NCI-H2196 treated with DMSO at 0.1 percent for 48 hours (cell line): ENCODE measurements around the gene LCA5L.
"Not testable (repeated sequence)": the region's sequence is repeated elsewhere in the genome, so short reads cannot be mapped to it uniquely, and the experiment has no call there.

Source experiments
- DNase-seq: peaks from one replicate; lab custom pipeline; 2025; ENCODE audit not compliant: unreplicated experiment; lab: John Stamatoyannopoulos, UW

LCA5L gene

DNA sequence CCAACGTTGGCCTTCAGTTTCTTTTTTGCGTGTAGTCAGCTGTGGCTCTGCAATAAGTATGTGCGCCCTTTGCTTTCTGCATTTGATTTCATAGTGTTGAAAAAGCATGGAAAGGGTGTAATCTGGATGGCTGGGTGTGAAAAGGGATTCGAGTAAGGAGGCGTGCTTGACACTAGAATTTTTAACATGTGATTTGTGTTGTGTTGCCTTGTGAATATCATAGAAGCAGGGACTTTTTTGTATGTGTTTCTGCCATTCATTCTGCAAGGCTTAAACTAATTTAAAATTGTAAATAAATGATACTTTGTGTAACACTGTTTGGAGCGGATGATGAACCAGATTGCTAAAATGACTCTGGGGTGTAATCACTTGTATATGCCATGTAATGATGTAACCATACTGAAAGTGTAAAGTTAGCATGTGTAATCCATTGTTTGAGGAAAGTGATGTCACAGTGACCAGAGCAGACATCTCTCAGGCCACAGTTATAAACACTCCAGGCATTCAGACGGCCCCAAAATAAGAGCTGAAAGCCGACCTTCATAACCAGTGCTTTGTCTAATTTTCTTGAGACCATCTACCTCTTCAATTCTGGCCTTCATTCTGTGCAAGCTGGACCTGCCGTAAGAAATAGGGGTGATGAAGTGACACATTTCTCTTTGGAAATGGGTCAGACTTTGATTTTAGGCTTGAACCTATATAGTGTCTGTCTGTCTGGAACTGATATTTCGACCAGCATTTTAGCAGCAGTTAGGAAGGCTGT lies 6.8 kb upstream of the LCA5L start:
- no peak for DNase-seq

DNA sequence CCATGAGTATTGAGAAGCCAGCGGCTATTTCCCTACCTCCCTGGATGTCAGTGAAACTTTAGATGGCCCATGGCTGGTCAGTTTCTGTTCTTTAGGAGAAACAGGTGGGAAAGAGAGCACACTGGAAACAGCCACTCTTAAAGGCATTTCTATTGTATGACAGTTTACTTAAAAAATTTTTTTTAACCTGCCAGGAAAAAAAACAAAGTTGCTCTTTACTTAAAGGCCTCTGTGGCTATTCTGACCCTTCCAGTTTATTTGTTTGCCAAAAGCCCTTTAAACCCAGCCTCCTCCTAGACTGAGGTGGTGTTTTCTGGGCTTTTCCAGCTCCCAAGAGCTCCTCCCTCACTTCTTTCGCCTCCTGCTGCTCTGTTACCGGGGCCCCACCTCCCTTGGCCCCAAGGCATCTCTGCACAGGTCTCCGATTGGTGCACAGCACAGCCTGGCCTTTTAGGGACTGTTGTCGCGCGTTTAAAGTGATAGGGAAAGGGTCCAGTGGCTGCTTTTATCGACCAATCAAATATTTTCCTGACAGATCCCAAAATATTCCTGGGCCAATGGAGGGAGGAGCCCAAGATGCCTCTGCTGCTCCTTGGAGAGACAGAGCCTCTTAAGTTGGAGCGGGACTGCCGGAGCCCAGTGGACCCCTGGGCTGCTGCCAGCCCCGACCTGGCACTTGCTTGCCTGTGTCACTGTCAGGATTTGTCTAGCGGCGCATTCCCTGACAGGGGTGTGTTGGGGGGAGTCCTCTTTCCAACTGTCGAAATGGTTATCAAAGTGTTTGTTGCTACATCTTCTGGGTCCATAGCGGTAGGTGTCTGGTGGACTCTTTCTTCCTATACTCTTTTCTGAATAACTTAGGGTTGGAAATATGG lies 6.0 kb upstream of the LCA5L start, which contains the start of gene SH3BGR:
Gene SH3BGR (plus strand): TSS at position 639 of the 875 bp plus-strand sequence. CDS start 127 bp downstream, at position 766.
- peak; percentile 46 for DNase-seq

DNA sequence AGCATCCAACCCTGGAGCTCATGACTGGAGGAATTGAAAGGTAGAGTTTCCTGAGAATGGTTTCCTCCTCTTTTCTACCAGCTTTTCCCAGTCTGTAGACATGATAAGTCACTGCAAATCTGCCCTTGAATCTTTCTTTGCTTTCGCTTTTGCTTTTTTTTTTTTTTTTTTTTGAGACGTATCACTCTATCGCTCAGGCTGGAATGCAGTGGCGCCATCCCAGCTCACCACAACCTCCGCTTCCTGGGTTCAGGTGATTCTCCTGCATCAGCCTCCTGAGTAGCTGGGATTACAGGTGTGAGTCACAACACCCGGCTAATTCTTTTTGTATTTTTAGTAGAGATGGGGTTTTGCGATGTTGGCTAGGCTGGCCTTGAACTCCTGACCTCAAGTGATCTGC lies 1.7 kb upstream of the LCA5L start:
- no peak for DNase-seq

DNA sequence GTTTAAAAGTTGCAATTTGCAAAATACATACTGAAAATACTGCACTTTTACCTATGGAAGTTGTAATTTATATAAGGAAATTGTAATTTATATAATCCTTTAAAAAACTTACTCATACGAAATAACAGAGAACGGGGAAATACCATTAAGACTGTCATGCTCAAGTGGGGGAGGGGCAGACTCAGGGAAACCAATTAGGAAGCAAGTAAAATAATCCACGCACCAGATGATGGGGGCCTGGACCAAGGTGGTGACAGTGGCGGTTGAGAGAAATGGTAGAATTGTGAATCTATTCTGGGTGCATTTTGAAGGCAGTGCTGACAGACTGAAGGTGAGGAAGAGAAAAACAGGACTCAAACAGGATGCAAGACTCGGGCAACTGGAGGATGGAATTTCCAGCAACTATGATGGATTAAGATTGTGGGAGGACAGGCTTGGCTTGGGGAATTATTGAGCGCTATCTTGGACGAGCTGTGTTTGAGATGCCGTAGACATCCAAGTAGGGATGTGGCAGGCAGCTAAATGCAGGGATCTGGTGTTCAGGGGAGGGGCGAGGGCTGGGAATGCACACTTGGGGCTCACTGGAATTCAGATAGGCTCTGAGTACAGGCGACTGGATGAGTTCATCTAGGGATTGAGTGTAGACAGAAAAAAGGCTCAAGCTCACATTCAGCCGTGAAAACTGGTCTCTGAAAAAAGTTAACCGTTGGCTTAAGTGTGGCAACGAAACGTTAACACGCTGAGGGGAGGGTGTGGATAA lies 977 bp downstream of the LCA5L start:
- no peak for DNase-seq

DNA sequence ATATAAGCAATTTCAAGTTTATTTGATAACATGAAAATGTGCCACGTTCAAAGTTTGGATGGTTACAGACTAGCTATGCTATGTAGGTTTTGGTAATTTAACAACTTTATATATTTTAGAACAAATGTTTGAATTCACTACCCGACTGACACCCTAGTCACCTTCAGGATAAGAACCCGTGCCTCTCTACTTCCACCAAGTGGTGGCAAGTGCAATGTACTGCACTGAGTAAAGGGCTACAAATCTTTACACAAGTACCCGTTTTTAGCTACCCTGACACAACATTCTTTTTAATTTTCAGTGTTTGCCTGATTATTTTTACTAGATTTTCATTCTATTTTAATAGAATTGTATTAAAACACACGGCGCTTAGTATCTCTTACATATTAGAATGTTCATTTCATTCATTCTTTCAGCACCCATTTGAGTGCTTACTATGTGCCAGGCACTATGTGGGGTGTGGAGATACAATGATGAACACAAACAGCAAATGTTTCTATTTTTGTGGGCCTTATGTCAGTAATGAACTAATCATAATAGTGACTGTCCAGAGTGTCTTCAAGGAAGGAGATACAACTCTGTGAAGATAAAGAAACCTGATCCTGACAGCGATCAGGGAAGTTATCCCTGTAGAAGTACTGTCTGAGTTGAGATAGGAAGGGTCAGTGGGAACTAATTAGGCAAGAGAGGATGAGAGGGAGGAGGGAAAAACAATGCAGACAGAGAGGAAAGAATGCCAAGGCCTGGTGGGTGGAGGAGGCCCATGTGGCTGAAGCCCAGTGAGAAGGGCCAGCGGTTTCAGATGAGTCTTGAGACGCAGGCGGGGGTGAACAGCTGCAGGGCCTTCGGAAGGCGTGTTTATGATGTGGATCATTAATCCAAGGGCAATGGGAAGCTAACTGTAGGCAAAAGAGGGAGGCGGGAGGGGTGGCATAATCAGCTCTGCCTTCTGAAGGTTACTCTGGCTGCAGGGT lies 3.8 kb downstream of the LCA5L start:
- DNase-seq, result peak; percentile 21

DNA sequence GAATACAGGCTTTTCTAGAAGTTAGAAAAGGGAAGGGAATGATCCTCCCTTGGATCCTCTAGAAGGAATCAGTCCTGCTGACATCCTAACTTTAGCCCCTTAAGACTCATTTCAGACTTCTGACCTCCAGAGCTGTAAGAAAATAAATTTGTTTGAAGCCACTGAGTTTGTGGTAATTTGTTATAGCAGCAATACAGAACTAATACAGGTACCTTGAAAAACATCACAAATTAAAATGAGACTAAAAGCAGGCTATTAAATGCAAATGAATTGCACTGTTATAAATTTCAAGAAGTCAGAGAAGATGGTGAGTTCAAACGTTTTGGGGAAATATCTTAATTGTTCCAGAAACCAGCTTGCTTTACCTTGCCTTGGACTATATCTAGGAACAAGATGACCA lies 6.3 kb downstream of the LCA5L start:
- no peak for DNase-seq

DNA sequence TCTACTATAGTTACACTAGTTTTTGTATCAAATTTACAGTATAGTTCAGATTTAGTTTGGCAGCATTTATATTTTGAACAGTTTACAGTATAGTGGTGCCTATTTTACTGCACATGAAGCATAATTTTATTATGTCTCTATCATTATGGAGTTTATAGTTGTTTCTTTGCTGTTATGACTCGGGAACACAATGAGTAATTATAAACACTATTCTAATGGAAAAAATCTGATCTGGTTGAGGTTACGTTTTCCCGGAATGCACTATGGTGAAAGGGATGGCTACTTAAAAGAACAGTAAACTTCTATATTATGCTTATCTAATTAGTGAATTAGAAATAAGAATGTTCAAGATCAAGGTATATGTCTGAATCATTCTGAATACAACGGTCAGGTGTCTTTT lies 10.6 kb downstream of the LCA5L start:
- DNase-seq, result no peak

DNA sequence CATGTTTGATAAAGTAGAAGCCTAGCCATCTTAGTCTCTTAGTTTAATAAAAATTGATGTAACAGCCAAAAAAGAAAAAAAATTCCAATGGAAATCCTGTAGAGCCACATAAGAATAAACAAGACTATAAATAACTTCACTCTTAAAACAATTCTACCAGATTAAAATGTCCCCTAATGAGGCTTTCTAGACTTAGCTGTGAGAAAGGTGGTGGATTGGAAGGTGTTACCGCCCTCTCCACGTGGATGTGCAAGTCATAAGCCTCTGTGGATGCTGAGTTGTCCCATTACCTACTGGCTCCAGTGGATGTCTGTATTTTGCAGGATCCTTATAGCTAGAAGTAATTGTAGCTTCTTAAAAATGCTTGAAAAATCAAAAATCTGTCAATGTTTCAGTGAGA lies 14.6 kb downstream of the LCA5L start:
- DNase-seq, result no peak

DNA sequence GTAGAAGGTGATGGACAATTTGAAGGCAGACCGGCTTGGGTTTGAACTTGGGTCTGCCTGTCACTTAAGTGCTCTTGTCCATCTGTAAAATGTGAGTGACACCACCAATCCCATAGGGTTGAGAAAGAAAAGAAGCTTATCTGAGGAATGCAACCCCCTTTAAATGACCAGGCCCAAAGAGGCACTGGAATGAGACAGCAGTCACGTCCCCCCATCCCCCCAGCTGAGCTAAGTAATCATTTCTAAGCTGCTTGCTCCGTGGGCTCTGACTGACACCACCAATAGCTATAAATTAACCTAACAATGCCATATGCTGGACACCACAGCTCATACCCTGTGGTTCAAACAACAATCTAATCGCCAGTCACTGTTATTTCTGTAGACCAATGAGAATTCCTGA lies 15.1 kb downstream of the LCA5L start:
- no peak for DNase-seq

DNA sequence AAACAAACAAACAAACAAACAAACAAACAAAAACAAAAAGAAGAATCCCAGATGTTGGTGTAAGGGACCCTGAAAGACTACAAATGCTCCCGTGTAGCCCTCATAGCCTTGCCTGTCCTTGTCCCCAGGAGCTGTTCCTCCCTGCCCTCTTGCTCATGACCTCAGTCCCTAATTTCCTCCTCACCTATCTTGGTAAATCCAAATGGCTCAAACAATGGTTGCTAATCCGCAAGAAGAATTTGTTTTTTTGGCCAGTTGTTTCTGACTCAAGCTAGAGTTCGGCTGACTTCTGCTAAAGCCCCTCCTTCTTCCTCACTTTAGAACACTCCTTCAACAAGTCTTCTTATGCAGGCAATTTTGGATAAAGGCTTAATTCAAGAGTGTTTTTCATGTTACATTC lies 15.6 kb downstream of the LCA5L start:
- no peak for DNase-seq

DNA sequence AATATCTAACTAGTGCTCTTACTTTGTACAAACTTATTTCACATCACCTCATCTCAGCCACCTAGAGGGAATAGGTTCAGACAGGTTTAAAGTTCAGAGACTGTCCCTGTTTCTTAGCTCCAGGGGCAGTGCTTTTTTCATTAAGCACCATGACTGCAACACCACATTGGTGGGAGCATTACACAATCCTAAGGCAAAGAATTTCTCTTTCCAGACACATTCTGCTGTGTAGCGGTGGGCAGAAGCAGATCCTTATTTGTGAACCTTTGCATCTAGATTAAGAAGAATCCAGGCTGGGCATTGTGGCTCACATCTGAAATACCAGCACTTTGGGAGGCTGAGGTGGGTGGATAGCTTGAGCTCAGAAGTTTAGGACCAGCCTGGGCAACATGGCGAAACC lies 16.1 kb downstream of the LCA5L start:
- no peak for DNase-seq

DNA sequence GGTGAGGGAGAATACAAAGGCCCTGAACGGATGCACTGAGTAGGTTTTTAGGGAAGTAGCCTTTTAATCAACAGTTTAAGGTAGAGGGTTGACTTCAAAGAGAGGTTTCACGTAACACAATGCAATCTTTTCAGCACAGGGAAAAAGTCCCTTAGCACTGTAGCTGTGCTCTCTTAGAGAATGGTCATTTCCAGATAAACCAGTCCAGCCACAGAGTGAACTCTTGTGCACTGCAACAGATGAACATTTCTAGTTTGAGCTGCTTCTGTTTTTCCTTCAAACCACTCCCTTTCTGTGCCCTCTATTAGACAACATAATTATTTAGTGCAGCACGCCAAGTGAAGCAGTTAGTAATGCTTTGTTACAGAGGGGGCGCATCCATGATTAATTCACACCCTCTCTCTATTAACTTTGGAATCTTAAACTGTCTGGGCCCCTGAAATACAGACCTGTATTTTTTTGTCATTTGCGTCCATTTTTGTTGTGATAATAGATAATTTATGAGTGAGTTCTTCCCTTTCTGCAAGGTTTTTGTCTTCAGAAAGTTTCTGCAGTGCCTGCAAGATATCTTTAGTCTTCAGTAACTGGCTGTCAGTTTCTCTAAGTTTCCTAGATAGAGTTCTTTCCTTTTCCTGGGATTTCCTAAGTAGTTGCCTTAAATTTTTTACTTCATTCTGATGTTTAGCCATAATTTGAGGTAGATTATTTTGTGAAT lies 22.9 kb downstream of the LCA5L start:
- no peak for DNase-seq

DNA sequence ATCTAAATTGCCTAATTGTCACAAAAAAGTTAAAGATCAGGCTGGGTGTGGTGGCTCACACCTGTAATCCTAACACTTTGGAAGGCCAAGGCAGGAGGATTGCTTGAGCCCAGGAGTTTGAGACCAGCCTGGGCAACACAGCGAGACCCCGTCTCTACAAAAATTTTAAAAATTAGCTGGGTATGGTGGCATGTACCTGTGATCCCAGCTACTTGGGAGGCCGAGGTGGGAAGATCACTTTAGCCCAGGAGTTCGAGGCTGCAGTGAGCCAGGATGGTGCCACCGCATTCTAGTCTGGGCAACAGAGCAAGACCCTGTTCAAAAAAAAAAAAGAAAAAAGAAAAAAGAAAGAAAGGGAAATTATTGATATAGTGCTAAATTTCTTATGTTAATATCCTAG lies 26.4 kb downstream of the LCA5L start:
- DNase-seq, result not testable (repeated sequence)

DNA sequence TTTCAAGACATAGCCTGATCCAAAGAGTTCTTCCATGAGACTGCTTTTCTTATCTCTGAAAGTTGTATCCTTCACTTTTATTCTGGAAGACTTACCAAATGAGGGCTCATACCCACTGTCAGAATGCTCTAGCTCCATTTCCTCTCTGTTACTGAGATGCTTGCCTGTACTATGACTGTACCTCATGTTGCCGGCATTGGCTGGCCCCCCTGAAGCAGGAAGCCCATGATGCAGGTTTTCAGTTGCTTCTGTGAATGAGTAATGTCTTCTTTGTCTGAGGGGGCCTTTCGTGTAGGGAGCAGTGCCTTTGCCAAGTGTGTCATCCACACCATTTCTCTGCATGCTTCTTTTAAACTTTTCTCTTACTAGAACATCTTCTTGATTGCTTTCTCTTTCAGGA lies 39.5 kb downstream of the LCA5L start:
- DNase-seq, result no peak

DNA sequence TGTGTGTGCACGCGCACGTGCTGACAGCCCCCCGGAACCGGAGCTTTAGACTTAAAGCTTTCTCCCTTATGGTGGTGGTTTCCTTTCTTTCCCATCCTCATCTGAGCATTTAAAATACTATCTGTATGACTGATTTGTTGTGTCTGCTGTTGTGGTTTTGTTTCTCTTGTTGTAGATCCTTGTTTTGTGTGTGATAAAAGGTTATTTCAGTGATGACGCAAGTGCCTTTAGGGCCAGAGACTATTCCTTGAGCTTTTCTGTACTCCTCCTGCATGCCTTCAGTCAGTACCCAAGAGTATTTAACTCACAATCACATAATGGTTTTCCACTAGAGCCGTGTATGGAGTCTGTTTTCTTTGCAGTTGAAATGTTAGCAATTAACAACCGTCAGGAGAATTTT lies 45.4 kb downstream of the LCA5L start:
- no peak for DNase-seq

DNA sequence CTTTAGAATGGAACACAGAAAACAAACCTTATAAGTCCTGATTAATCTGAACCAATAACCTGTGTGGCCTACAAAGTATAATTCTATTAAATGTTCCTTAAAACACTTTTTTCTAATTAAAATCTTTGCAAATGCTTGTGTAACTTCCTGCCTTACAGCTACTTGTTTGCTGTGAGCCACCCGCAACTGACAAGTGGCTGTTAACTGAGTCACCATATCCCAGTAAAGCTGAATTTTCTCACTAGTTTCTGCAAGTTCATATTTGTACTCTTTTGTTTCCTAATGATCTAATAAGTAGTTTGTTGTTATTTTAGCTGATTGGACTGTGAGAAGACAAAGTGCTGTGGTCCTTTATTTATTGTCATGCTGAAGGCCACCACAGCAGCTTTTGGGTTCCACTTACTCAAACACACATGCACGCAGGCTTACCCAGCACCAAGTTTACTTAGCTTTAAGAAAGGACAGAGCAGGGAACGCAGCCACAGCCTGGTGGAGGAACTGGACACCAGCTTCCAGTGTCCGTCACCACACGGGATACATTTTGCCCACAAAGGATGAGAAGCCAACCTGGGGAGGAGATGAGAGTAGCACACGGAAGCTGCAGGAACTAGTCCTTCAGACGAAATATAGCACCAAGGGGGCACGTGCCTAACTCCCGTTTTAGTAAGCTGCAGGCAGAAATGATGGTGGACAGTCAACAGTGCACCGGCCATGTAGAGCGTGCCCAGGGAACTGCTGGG lies 47.8 kb downstream of the LCA5L start:
- no peak for DNase-seq

DNA sequence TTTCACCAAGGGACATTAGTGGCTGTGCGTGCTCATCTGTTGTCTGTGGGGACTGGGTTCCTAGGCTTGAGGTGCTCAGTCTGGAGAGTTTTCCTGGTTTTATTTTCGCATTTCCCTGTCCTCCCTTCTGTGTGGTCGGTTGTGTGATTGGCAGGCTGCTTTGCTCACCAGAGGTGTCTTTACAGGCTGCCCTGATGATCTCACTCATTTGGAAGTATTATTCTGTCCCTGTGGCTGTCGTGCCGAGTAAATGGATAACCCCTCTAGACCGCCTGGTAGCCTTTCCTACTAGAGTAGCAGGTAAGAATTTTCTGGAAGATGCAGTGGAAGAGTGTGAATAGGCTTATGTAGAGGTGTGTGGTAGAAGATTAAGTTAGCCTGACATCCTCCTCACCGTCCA lies 52.6 kb downstream of the LCA5L start:
- no peak for DNase-seq

DNA sequence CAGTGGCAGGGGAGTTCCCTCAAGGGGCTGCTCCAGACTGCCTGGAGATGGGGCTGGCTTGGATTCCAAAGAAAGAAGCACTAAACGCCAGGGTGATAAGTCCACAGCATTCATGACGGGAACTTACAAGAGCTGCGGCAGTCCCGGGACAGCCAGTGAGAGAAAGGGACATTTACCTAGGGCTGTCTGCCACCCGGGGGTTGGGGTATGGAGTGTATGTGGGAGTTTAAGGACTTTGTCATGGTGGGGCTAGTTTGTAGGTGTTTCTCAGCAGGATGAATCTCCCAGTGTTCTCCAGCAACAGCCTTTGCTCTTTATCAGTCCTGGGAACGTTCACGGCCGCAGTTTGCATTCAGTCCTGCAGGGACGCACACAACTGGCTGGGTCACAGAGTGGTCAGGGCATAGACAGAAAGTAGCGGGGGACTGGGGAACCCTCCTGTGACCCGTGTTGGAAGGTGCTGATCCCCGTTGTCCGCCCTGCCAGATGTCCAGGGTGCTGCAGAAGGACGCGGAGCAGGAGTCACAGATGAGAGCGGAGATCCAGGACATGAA lies 55.3 kb downstream of the LCA5L start:
- DNase-seq, result no peak

DNA sequence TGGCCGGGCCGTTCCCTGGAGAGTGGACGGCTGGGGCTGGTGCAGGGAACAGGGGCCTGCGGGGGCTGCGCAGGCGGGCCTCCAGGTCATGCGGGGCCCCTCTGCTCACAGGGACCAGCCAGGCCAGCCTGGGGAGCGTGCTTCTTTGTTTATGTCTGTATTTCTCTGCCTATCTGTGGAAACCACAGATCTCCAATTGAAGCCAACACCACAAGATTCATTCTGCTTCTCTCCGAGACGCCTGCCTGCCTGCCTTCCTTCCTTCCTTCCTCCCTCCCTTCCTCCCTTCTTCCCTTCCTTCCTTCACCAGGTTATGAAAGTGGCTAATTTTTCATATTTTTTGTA lies 56.8 kb downstream of the LCA5L start:
- DNase-seq, result no peak
